ENCODE results near the gene LPIN3. TPM values are rescaled to one million over a fixed set of nuclear protein-coding genes. Genes with fewer than 3 reads are reported as not detected.
A peak's percentile ranks its signal among the peaks of the same experiment; 100 is the strongest.

Gene LPIN3
- total RNA-seq, 1 experiment from 2014 or later, result 3.8 TPM

GRCh38 chr20:41316051-41316450 is 24.6 kb upstream of the LPIN3 start:
- no peak overlapping the region for H2BK120ac ChIP-seq (ENCODE audit: low read depth, low read length, poor library complexity, severe bottlenecking)
- no peak overlapping the region for H2BK12ac ChIP-seq (ENCODE audit: insufficient read length, low read depth, low read length)
- H3K9ac ChIP-seq (ENCODE audit: extremely low read depth, insufficient read length, low read length), result no peak overlapping the region
- Mint-ChIP-seq H3K9me3 (0 out of 5 replicates have a peak, but pooled peaks cover 2 to 4% of the 10 kb centered on the region in 2 experiments), H3K4me3 (peak overlapping the region; percentile 82 to 87; a peak in 3 of 5 replicates), H3K27ac (no peak overlapping the region), H3K4me1 (peaks cover 8 to 9% of the 10 kb centered on the region in 2 experiments), H3K27me3 (ENCODE audit: low read depth) (peaks cover 24% of the 10 kb centered on the region), H3K36me3 (ENCODE audit: insufficient read depth in 1 of 3, low read depth in 3 of 3) (no peaks in the 10 kb centered on the region)
- peaks cover 10% of the 10 kb centered on the region for H3K23me2 ChIP-seq (ENCODE audit: insufficient read length, low read depth, low read length, poor library complexity, severe bottlenecking)
- no peak overlapping the region for H2AFZ ChIP-seq (ENCODE audit: low read length)
- no peak overlapping the region for H3K27ac ChIP-seq (ENCODE audit: insufficient read length, low read depth, low read length)
- no peaks in the 10 kb centered on the region for H3K9me3 ChIP-seq (ENCODE audit: control insufficient read depth, low read depth, low read length)
- no peak overlapping the region for H3T11ph ChIP-seq (ENCODE audit: low read length)
- H3K23ac ChIP-seq (ENCODE audit: insufficient read length, low read depth, low read length), result no peak overlapping the region
- peaks cover 2% of the 10 kb centered on the region; the same call in 1 of the 2 replicates for H3K4me1 ChIP-seq (ENCODE audit: insufficient read depth, low read length)
- TF ChIP-seq CTCF (conservative IDR thresholded peaks at IDR 0.05), result no peak
- H3K79me2 ChIP-seq (ENCODE audit: insufficient read depth, low read length), result no peaks in the 10 kb centered on the region
- no peak overlapping the region for H3K4me2 ChIP-seq (ENCODE audit: insufficient read depth, insufficient read length, low read length)
- no peak overlapping the region for H2AK5ac ChIP-seq (ENCODE audit: insufficient read length, low read length)
- no peaks in the 10 kb centered on the region for H3K27me3 ChIP-seq (ENCODE audit: insufficient read depth, low read length)
- H4K20me1 ChIP-seq (ENCODE audit: control insufficient read depth, insufficient read depth, insufficient read length), result no peaks in the 10 kb centered on the region
- H2BK5ac ChIP-seq (ENCODE audit: insufficient read length, low read length), result no peak overlapping the region
- H3K56ac ChIP-seq (ENCODE audit: insufficient read length, low read depth, low read length), result no peak overlapping the region
- DNase-seq, result no peak
- no peak overlapping the region for H2BK20ac ChIP-seq (ENCODE audit: low read depth, low read length, poor library complexity, severe bottlenecking)
- H4K91ac ChIP-seq (ENCODE audit: insufficient read length, low read depth, low read length), result no peak overlapping the region
- no peaks in the 10 kb centered on the region for H3K79me1 ChIP-seq (ENCODE audit: insufficient read depth, low read depth, low read length, poor library complexity, severe bottlenecking)
- no peak overlapping the region for H2BK15ac ChIP-seq (ENCODE audit: low read depth, low read length)
- H4K8ac ChIP-seq (replicated peaks; ENCODE audit: insufficient read length, low read depth, low read length), result no peak overlapping the region
- no peak overlapping the region for H3K14ac ChIP-seq (ENCODE audit: insufficient read depth, low read length)
- H3K18ac ChIP-seq (ENCODE audit: insufficient read length, low read depth, low read length), result no peak overlapping the region
- H3K4ac ChIP-seq (ENCODE audit: low read depth, low read length), result no peak overlapping the region
- no peak overlapping the region for H4K5ac ChIP-seq (ENCODE audit: insufficient read length, low read depth, low read length)
- no CpG with 5 or more reads among the region's 6 CpGs for WGBS (ENCODE audit: extremely low coverage, insufficient read length, low lambda C conversion rate)

All from H9 (cell line).